ENCODE data around the gene OR12D3.

DNA sequence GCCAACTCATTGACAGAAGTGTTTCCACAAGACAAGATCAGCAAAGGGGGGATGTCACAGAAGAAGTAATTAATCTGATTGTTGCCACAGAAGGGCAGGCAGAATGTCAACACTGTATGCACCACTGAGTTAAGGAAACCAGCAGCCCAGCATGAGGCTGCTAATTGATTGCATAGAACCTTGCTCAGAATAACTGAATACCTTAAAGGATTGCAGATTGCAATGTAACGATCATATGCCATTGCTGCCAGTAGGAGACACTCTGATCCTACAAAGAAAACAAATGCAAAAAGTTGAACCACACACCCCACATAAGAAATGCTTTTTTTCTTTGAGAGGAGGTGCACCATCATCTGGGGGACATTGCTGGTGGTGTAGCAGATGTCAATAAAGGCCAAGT is 19.5 kb downstream of the OR12D3 start:
- TF ChIP-seq POLR2A (IDR thresholded peaks at IDR 0.05) (no peak), CTCF (IDR thresholded peaks at IDR 0.05) (no peak), POLR2AphosphoS5 (IDR thresholded peaks at IDR 0.05) (no peak), EP300 (IDR thresholded peaks at IDR 0.05) (no peak)
